H1 (cell line): ENCODE data around the gene KRT77.

ENCODE experiments used
- CEBPB ChIP-seq: IDR thresholded peaks from 2 replicates; pipeline ENCODE4 v1.6.1; 2012; ENCODE audit warnings: low read depth, low read length
- MAFK ChIP-seq: IDR thresholded peaks from 2 replicates; pipeline ENCODE4 v1.6.1; 2012; ENCODE audit warnings: low read depth, mild to moderate bottlenecking, improper control_type of control experiment, low read length
- NANOG ChIP-seq: IDR thresholded peaks from 2 replicates; pipeline ENCODE4 v1.6.1; 2011; ENCODE audit warnings: low read length, low read depth, mild to moderate bottlenecking, inconsistent platforms; ENCODE audit not compliant: insufficient read depth, poor library complexity, severe bottlenecking
- NRF1 ChIP-seq: IDR thresholded peaks from 2 replicates; pipeline ENCODE4 v1.6.1; 2011; ENCODE audit warnings: mild to moderate bottlenecking, low read depth, low read length, improper control_type of control experiment
- PHF8 ChIP-seq: fragments of 200-600 bp; sonication (generic); conservative IDR thresholded peaks from 2 replicates; pipeline ENCODE4 v1.7.1; 2012; ENCODE audit warnings: low read depth, mild to moderate bottlenecking, inconsistent platforms, low read length, moderate library complexity
- POLR2A ChIP-seq, 2 experiments: IDR thresholded peaks; 1 replicate in 1 of 2; 2 replicates in 1 of 2; pipeline ENCODE4 v1.6.1; 2011; ENCODE audit warnings: low read depth in 2 of 2, low read length in 2 of 2, mild to moderate bottlenecking in 2 of 2; ENCODE audit errors: control extremely low read depth in 1 of 2
- POLR2AphosphoS5 ChIP-seq: IDR thresholded peaks from 2 replicates; pipeline ENCODE4 v1.6.1; 2011; ENCODE audit warnings: low read depth, low read length
- RAD21 ChIP-seq, 2 experiments: IDR thresholded peaks in 1 of 2; conservative IDR thresholded peaks in 1 of 2; 2 replicates each; pipeline ENCODE4 v1.6.1; 2011; ENCODE audit warnings: low read depth in 2 of 2, low read length in 2 of 2, improper control_type of control experiment in 1 of 2, inconsistent platforms in 1 of 2, mild to moderate bottlenecking in 1 of 2, moderate library complexity in 1 of 2
- TAF1 ChIP-seq: IDR thresholded peaks from 2 replicates; pipeline ENCODE4 v1.6.1; 2011; ENCODE audit warnings: mild to moderate bottlenecking, low read depth, low read length
- TEAD4 ChIP-seq: IDR thresholded peaks from 2 replicates; pipeline ENCODE4 v1.6.1; 2012; ENCODE audit warnings: low read depth, low read length, inconsistent platforms, mixed read lengths
- YY1 ChIP-seq: IDR thresholded peaks from 2 replicates; pipeline ENCODE4 v1.6.1; 2011; ENCODE audit warnings: low read depth, mild to moderate bottlenecking, low read length
- TF ChIP-seq, protein P1 (sequence below), 3 experiments: IDR thresholded peaks; 1 replicate in 2 of 3; 2 replicates in 1 of 3; pipeline versions ENCODE4 v1.5.1 to v1.6.1; 2011; ENCODE audit warnings: low read length in 3 of 3, mild to moderate bottlenecking in 3 of 3, inconsistent platforms in 2 of 3, low read depth in 1 of 3, moderate library complexity in 1 of 3; ENCODE audit not compliant: insufficient read depth in 1 of 3; ENCODE audit errors: control extremely low read depth in 1 of 3
- TF ChIP-seq, protein P2 (sequence below): IDR thresholded peaks from 2 replicates; pipeline ENCODE4 v1.6.1; 2012; ENCODE audit warnings: low read length, inconsistent platforms
- TF ChIP-seq, protein P3 (sequence below): IDR thresholded peaks from 2 replicates; pipeline ENCODE4 v1.6.1; 2012; ENCODE audit warnings: inconsistent platforms

- TF ChIP-seq POLR2A (IDR thresholded peaks at IDR 0.05; ENCODE audit: control extremely low read depth in 1 of 2, low read depth in 2 of 2, low read length in 2 of 2) (no peak), TEAD4 (no peak), MAFK (no peak), POLR2AphosphoS5 (no peak), PHF8 (no peak), RAD21 (IDR thresholded peaks at IDR 0.05 in 1 of 2, conservative IDR thresholded peaks at IDR 0.05 in 1 of 2; ENCODE audit: low read depth in 2 of 2, low read length in 2 of 2) (no peak), NRF1 (no peak), YY1 (no peak), TAF1 (no peak), NANOG (no peak), CEBPB (no peak)
- TF ChIP-seq, protein P1, sequence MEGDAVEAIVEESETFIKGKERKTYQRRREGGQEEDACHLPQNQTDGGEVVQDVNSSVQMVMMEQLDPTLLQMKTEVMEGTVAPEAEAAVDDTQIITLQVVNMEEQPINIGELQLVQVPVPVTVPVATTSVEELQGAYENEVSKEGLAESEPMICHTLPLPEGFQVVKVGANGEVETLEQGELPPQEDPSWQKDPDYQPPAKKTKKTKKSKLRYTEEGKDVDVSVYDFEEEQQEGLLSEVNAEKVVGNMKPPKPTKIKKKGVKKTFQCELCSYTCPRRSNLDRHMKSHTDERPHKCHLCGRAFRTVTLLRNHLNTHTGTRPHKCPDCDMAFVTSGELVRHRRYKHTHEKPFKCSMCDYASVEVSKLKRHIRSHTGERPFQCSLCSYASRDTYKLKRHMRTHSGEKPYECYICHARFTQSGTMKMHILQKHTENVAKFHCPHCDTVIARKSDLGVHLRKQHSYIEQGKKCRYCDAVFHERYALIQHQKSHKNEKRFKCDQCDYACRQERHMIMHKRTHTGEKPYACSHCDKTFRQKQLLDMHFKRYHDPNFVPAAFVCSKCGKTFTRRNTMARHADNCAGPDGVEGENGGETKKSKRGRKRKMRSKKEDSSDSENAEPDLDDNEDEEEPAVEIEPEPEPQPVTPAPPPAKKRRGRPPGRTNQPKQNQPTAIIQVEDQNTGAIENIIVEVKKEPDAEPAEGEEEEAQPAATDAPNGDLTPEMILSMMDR (IDR thresholded peaks at IDR 0.05; ENCODE audit: control extremely low read depth in 1 of 3, insufficient read depth in 1 of 3, low read depth in 1 of 3, low read length in 3 of 3) = no peak
- TF ChIP-seq, protein P2, sequence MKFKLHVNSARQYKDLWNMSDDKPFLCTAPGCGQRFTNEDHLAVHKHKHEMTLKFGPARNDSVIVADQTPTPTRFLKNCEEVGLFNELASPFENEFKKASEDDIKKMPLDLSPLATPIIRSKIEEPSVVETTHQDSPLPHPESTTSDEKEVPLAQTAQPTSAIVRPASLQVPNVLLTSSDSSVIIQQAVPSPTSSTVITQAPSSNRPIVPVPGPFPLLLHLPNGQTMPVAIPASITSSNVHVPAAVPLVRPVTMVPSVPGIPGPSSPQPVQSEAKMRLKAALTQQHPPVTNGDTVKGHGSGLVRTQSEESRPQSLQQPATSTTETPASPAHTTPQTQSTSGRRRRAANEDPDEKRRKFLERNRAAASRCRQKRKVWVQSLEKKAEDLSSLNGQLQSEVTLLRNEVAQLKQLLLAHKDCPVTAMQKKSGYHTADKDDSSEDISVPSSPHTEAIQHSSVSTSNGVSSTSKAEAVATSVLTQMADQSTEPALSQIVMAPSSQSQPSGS = no peak
- TF ChIP-seq, protein P3, sequence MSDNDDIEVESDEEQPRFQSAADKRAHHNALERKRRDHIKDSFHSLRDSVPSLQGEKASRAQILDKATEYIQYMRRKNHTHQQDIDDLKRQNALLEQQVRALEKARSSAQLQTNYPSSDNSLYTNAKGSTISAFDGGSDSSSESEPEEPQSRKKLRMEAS = no peak
Measured at GRCh38 chr12:52702338-52702737, 986 bp downstream of the KRT77 start.
